GM12872 (cell line): Measurements from ENCODE around the gene RXFP3.

Experiments used
- TF ChIP-seq, protein P1 (sequence below): IDR thresholded peaks from 3 replicates; pipeline ENCODE4 v1.5.1; 2011; ENCODE audit warnings: low read depth, mild to moderate bottlenecking, low read length, moderate library complexity; ENCODE audit not compliant: insufficient read depth

The RXFP3 gene

DNA sequence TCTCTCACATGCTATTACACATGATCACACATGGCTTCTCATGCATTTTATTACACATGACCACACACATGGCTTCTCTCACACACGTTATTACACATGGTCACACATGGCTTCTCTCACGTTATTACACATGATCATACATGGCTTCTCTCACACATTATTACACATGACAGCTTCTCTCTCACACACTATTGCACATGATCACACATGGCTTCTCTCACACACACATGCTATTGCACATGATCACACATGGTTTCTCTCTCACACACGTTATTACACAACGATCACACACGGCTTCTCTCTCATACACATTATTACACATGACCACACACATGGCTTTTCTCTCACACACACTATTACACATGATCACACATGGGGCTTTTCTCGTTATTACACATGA is 49.3 kb downstream of the RXFP3 start:
- TF ChIP-seq, protein P1, sequence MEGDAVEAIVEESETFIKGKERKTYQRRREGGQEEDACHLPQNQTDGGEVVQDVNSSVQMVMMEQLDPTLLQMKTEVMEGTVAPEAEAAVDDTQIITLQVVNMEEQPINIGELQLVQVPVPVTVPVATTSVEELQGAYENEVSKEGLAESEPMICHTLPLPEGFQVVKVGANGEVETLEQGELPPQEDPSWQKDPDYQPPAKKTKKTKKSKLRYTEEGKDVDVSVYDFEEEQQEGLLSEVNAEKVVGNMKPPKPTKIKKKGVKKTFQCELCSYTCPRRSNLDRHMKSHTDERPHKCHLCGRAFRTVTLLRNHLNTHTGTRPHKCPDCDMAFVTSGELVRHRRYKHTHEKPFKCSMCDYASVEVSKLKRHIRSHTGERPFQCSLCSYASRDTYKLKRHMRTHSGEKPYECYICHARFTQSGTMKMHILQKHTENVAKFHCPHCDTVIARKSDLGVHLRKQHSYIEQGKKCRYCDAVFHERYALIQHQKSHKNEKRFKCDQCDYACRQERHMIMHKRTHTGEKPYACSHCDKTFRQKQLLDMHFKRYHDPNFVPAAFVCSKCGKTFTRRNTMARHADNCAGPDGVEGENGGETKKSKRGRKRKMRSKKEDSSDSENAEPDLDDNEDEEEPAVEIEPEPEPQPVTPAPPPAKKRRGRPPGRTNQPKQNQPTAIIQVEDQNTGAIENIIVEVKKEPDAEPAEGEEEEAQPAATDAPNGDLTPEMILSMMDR = no peak
